Measurements from ENCODE around the gene CENPX.

Gene CENPX

DNA sequence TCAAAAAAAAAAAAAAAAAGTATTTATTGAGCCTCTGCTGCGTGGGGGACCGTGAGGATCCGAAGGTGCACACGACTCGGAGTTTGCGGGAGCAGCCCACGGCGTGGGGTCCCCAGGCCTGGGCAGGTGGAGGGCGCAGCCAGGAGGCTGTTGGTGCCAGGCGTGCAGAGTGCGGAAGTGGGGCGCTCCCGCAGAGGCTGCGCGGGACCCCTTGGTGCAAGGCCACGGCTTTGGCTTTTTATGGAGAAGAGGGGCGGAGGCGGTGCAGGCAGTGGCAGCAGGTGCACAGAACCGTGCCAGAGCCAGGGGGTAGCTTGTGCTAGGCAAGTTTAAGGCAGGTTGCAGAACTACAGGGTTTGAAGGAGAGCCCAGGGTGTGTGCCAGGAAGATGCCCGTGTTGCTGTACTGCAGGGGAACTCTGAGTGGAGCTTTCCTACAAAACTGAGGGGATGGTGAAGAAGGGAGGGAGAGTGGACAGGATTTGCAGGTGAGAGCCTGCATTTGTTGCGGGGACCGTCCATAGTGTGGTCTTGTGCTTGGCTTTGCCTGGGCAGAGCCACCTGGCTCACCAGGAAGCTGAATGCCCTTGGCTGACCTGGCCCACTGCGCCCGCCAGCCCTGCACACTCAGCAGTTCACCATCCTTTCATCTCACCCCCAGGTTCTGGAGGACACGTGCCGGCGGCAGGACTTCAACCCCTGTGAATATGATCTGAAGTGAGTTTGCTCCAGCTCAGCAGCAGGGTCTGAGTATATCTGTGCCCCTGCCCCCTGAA, 44.0 kb downstream of the CENPX start:
- peaks cover 0 to 10% of the 10 kb centered on the region in 2 donors for H3K36me3 ChIP-seq (ENCODE audit: control insufficient read depth in 2 of 2, insufficient read depth in 2 of 2, low read length in 2 of 2)
- H3K9ac ChIP-seq (ENCODE audit: low read depth in 1 of 2, low read length in 2 of 2), result peak overlapping the region in 1 of 2 donors; percentile 3
- H3K27ac ChIP-seq (ENCODE audit: low read depth in 2 of 2, low read length in 2 of 2), result no peak overlapping the region
- H3K27me3 ChIP-seq (ENCODE audit: control insufficient read depth in 2 of 2, insufficient read depth in 2 of 2, low read length in 2 of 2), result no peaks in the 10 kb centered on the region
- H3K4me3 ChIP-seq (ENCODE audit: low read length in 2 of 2), result peak overlapping the region in 1 of 2 donors; percentile 81
- no peaks in the 10 kb centered on the region for H3K9me3 ChIP-seq (ENCODE audit: control insufficient read depth in 2 of 2, low read length in 2 of 2)
- H3K4me1 ChIP-seq (ENCODE audit: control insufficient read depth in 2 of 2, insufficient read depth in 2 of 2, low read length in 2 of 2), result peaks cover 10% of the 10 kb centered on the region in 2 donors

DNA sequence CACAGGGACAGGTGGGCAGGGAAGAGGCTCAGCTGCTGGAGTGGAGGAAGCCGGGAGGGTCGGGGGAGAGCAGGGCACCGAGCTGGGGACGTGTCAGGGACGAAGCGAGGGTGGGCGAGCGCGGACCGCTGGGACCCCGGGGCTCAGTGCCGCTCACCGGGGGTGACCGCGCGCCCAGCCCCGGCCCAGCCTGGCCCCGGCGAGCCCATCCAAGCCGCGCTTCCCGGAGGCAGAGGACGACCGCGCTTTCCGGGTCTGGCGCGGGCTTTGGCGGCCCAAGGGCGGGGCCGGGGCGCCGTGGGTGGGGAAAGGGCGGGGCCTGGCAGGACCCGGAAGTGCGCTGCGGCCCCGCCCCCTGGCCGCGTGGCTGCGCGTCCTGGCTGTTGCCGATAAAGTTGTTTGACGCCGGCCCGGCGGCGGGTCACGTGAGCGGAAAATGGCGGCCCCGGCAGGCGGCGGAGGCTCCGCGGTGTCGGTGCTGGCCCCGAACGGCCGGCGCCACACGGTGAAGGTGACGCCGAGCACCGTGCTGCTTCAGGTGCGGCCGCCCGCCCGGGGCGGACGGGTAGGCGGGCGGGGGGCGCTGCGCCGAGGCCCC, 45.4 kb downstream of the CENPX start, which contains the start of gene ASPSCR1:
TSS of gene ASPSCR1 (plus strand) at position 419 of the 598 bp plus-strand sequence. CDS start at position 437, 18 bp downstream.
- H3K9ac ChIP-seq (ENCODE audit: low read depth in 1 of 2, low read length in 2 of 2), result peak within 1 kb of the TSS; percentile 83 to 85
- peak within 1 kb of the TSS; percentile 83 to 84 for H3K4me3 ChIP-seq (ENCODE audit: low read length in 2 of 2)
- no peaks in the 10 kb centered on the region for H3K27me3 ChIP-seq (ENCODE audit: control insufficient read depth in 2 of 2, insufficient read depth in 2 of 2, low read length in 2 of 2)
- H3K36me3 ChIP-seq (ENCODE audit: control insufficient read depth in 2 of 2, insufficient read depth in 2 of 2, low read length in 2 of 2), result peaks cover 0 to 10% of the 10 kb centered on the region in 2 donors
- H3K9me3 ChIP-seq (ENCODE audit: control insufficient read depth in 2 of 2, low read length in 2 of 2), result no peaks in the 10 kb centered on the region
- H3K4me1 ChIP-seq (ENCODE audit: control insufficient read depth in 2 of 2, insufficient read depth in 2 of 2, low read length in 2 of 2), result peaks cover 10% of the 10 kb centered on the region in 2 donors
- peak within 1 kb of the TSS; percentile 88 to 89 for H3K27ac ChIP-seq (ENCODE audit: low read depth in 2 of 2, low read length in 2 of 2)

DNA sequence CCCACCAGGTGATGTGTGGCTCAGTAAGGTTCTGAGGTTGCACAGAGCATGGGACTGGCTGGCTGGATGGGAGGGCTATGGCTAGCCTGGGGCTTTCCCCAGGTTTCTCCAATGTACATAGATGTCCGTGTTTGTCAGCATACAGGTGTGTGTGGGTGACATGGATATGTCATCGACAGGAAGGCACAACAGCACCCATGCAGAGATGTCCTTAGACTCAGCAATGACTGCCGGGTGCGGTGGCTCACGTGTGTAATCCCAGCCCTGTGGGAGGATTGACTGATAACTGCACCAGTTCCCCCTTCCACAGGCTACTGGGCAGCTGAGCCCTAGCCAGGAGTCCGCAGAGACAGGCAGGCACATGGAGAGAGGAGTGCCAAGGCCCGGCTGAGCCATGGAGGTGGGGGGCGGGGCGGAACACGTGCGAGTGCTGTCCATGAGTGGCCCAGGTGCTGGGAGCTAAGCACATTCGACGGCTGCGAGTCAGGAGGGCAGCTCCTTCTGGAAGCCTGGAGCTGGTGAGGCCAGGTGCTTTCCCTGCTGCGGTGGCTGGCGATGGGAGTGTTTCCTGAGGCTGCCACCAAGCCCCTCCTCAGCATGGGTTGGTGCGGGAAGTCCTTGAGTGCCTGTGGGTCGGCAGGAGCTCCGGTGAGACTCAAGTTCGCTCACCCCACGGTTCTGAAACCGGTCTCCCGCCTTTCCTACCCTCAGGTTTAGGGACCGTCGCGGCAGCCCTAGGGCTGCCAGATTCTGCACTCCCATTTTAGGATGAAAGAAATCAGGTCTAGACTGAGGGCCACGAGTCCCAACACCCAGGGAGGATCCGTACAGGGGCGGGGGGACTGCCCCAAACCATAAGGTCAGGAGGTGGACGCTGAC, 46.1 kb downstream of the CENPX start:
- H3K27ac ChIP-seq (ENCODE audit: low read depth in 2 of 2, low read length in 2 of 2), result peak overlapping the region; percentile 50 to 88
- H3K27me3 ChIP-seq (ENCODE audit: control insufficient read depth in 2 of 2, insufficient read depth in 2 of 2, low read length in 2 of 2), result no peaks in the 10 kb centered on the region
- peak overlapping the region; percentile 83 to 84 for H3K4me3 ChIP-seq (ENCODE audit: low read length in 2 of 2)
- H3K36me3 ChIP-seq (ENCODE audit: control insufficient read depth in 2 of 2, insufficient read depth in 2 of 2, low read length in 2 of 2), result peaks cover 0 to 8% of the 10 kb centered on the region in 2 donors
- peak overlapping the region; percentile 83 to 85 for H3K9ac ChIP-seq (ENCODE audit: low read depth in 1 of 2, low read length in 2 of 2)
- H3K9me3 ChIP-seq (ENCODE audit: control insufficient read depth in 2 of 2, low read length in 2 of 2), result no peaks in the 10 kb centered on the region
- H3K4me1 ChIP-seq (ENCODE audit: control insufficient read depth in 2 of 2, insufficient read depth in 2 of 2, low read length in 2 of 2), result peaks cover 10% of the 10 kb centered on the region in 2 donors

DNA sequence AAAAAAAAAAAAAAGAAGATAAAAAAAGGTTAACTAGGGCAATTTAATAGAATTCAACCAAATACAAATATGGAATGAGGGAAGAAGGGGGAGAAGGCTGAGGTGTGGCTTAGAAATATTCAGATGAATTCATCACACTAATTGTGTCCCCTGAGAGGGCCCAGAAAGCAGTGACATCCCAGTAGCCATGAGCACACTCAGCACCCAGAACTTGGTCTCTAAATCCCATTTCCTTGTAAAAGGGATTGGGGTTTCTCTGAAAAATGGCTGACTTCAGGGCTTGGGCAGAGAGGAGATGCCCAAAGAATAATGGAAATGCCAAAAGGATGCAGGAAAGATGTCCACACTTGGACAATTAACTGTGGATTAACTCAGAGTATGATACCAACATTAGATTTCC, 49.2 kb downstream of the CENPX start:
- no peak overlapping the region for H3K9ac ChIP-seq (ENCODE audit: low read depth in 1 of 2, low read length in 2 of 2)
- H3K4me3 ChIP-seq (ENCODE audit: low read length in 2 of 2), result no peak overlapping the region
- peaks cover 7 to 10% of the 10 kb centered on the region in 2 donors for H3K4me1 ChIP-seq (ENCODE audit: control insufficient read depth in 2 of 2, insufficient read depth in 2 of 2, low read length in 2 of 2)
- H3K9me3 ChIP-seq (ENCODE audit: control insufficient read depth in 2 of 2, low read length in 2 of 2), result no peaks in the 10 kb centered on the region
- H3K36me3 ChIP-seq (ENCODE audit: control insufficient read depth in 2 of 2, insufficient read depth in 2 of 2, low read length in 2 of 2), result no peaks in the 10 kb centered on the region
- H3K27ac ChIP-seq (ENCODE audit: low read depth in 2 of 2, low read length in 2 of 2), result no peak overlapping the region
- peaks cover 0 to 11% of the 10 kb centered on the region in 2 donors for H3K27me3 ChIP-seq (ENCODE audit: control insufficient read depth in 2 of 2, insufficient read depth in 2 of 2, low read length in 2 of 2)

DNA sequence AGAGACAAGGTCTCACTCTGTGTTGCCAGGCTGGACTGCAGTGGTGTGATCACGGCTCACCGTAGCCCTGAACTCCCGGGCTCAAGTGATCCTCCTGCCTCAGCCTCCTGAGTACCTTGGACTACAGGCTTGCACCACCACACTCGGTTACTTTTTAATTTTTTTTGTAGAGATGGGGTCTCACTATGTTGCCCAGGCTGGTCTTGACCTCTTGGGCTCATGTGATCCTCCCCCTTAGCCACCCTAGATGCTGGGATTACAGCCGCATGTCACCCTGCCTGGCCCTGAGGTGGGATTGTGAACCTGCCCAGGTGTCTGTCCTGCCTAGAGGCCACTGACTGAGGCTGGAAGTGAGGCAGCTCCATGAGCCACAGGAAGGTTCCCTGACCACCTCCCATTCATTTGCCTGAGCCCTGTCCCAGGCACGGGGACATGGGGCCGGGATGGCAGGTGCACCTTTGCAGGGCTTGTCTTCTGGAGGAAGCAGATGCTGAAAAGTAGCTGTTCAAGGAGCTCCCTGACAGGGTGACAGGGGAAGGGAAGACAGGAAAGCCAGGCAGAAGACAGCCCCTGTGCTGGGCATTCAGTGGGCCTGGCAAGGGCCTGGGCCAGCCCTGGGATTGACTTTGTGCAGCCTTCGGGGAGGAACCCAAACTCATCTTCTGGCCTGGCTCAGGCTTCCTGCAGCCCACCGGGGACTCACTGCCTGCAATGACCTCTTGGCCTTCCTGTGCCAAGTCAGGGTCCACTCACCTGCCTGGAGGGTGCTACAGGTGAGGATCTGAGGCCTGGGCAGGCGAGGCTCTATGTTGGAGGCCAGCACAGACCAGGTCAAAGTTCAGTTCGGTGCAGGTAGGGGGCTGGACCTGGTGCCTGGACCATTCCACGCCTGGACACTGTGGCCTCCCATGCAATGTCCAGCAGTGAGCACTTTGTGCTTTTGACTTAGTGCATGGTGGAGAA, 53.5 kb downstream of the CENPX start:
- Histone ChIP-seq H3K9ac (ENCODE audit: low read depth in 1 of 2, low read length in 2 of 2) (no peak overlapping the region), H3K9me3 (ENCODE audit: control insufficient read depth in 2 of 2, low read length in 2 of 2) (no peaks in the 10 kb centered on the region)

More for the DNA sequence above, 53.5 kb downstream of the CENPX start:
- no peak overlapping the region for H3K4me3 ChIP-seq (ENCODE audit: low read length in 2 of 2)
- H3K27ac ChIP-seq (ENCODE audit: low read depth in 2 of 2, low read length in 2 of 2), result no peak overlapping the region
- peaks cover 11 to 20% of the 10 kb centered on the region in 2 donors for H3K4me1 ChIP-seq (ENCODE audit: control insufficient read depth in 2 of 2, insufficient read depth in 2 of 2, low read length in 2 of 2)
- peaks cover 7 to 33% of the 10 kb centered on the region in 2 donors for H3K27me3 ChIP-seq (ENCODE audit: control insufficient read depth in 2 of 2, insufficient read depth in 2 of 2, low read length in 2 of 2)
- H3K36me3 ChIP-seq (ENCODE audit: control insufficient read depth in 2 of 2, insufficient read depth in 2 of 2, low read length in 2 of 2), result no peaks in the 10 kb centered on the region

All from mucosa of rectum (tissue), 2 donors.